RWPE2 (cell line): ENCODE data around the gene ASPHD1.

Experiments
- ATAC-seq: fragments of 200-7000 bp; cut with Tn5 transposase; 3 replicates; pipeline ENCODE4 v1.9.1; 2021; ENCODE audit warnings: low read depth
- DNase-seq: peaks from one replicate; pipeline ENCODE4 v3.0.0-alpha.2; 2020; ENCODE audit warnings: low spot score
- H3K27ac ChIP-seq: fragments of 450-650 bp; 2 replicates; pipeline ENCODE4 v1.5.1; 2017; ENCODE audit warnings: mild to moderate bottlenecking; ENCODE audit not compliant: poor library complexity, severe bottlenecking
- H3K27me3 ChIP-seq: fragments of 250-450 bp; sonication (Bioruptor Pico); 2 replicates; pipeline ENCODE4 v1.5.1; 2021; ENCODE audit warnings: mild to moderate bottlenecking, moderate library complexity; ENCODE audit not compliant: insufficient read depth, poor library complexity, severe bottlenecking
- H3K36me3 ChIP-seq: fragments of 250-450 bp; sonication (Bioruptor Pico); 2 replicates; pipeline ENCODE4 v1.5.1; 2020; ENCODE audit warnings: low read depth, mild to moderate bottlenecking, moderate library complexity
- H3K4me1 ChIP-seq: fragments of 250-450 bp; sonication (Bioruptor Pico); 2 replicates; pipeline ENCODE4 v1.5.1; 2021; ENCODE audit warnings: mild to moderate bottlenecking, moderate library complexity; ENCODE audit not compliant: insufficient read depth, poor library complexity, severe bottlenecking
- H3K4me3 ChIP-seq: fragments of 250-450 bp; sonication (Bioruptor Pico); 2 replicates; pipeline ENCODE4 v1.5.1; 2021; ENCODE audit warnings: mild to moderate bottlenecking, moderate library complexity; ENCODE audit not compliant: severe bottlenecking
- H3K9me3 ChIP-seq: fragments of 250-450 bp; sonication (Bioruptor Pico); 2 replicates; pipeline ENCODE4 v1.5.1; 2021; ENCODE audit warnings: mild to moderate bottlenecking, moderate library complexity; ENCODE audit not compliant: severe bottlenecking
- CTCF ChIP-seq: fragments of 450-650 bp; IDR thresholded peaks from one replicate; pipeline ENCODE4 v1.5.1; 2017; ENCODE audit warnings: mild to moderate bottlenecking, moderate library complexity; ENCODE audit not compliant: poor library complexity, severe bottlenecking

The ASPHD1 gene

GRCh38 chr16:29897333-29897732 lies 3.0 kb upstream of the ASPHD1 start:
- no peak overlapping the region for H3K4me3 ChIP-seq
- no peak for TF ChIP-seq CTCF
- DNase-seq (no peak), ATAC-seq (no peak)
- H3K9me3 ChIP-seq, result no peaks in the 10 kb centered on the region
- H3K27me3 ChIP-seq, result no peaks in the 10 kb centered on the region
- no peaks in the 10 kb centered on the region for H3K4me1 ChIP-seq
- no peaks in the 10 kb centered on the region for H3K36me3 ChIP-seq
- no peak overlapping the region for H3K27ac ChIP-seq

- Histone ChIP-seq H3K27me3 (no peaks in the 10 kb centered on the region), H3K9me3 (no peaks in the 10 kb centered on the region), H3K27ac (peak overlapping the region; percentile 60), H3K4me3 (peak overlapping the region; percentile 42), H3K36me3 (no peaks in the 10 kb centered on the region), H3K4me1 (no peaks in the 10 kb centered on the region)
- DNase-seq (no peak), ATAC-seq (no peak)
- TF ChIP-seq CTCF, result no peak
Measured at GRCh38 chr16:29898135-29898803, 2.0 kb upstream of the ASPHD1 start.

GRCh38 chr16:29898804-29899515 lies 1.3 kb upstream of the ASPHD1 start:
- peak overlapping the region; percentile 42 for H3K4me3 ChIP-seq
- H3K9me3 ChIP-seq, result no peaks in the 10 kb centered on the region
- DNase-seq (no peak), ATAC-seq (peak; percentile 60)
- no peaks in the 10 kb centered on the region for H3K27me3 ChIP-seq
- H3K27ac ChIP-seq, result peak overlapping the region; percentile 60
- no peaks in the 10 kb centered on the region for H3K36me3 ChIP-seq
- TF ChIP-seq CTCF, result no peak
- no peaks in the 10 kb centered on the region for H3K4me1 ChIP-seq

- Histone ChIP-seq H3K4me1 (no peaks in the 10 kb centered on the region), H3K4me3 (peak within 1 kb of the TSS; percentile 42), H3K36me3 (no peaks in the 10 kb centered on the region), H3K27me3 (no peaks in the 10 kb centered on the region), H3K9me3 (no peaks in the 10 kb centered on the region), H3K27ac (peak within 1 kb of the TSS; percentile 60)
- peak; percentile 92 for DNase-seq
- no peak for TF ChIP-seq CTCF
- ATAC-seq, result peak; percentile 83
Measured at GRCh38 chr16:29899516-29900101, 679 bp upstream of the ASPHD1 start, which contains the start of gene SEZ6L2. Gene SEZ6L2 (minus strand): TSS chr16:29899550. CDS start chr16:29899019, 531 bp downstream.
